ENCODE data around the gene KANK4. TPM values are rescaled to one million over a fixed set of nuclear protein-coding genes. Genes with fewer than 3 reads are reported as not detected.

The KANK4 gene
- total RNA-seq, 4 donors from 2014 or later: 0.17 to 9.4 (median 0.35) TPM

GRCh38 chr1:62311473-62311943 lies 7.7 kb downstream of the KANK4 start:
- no peak for TF ChIP-seq CTCF (IDR thresholded peaks at IDR 0.05; ENCODE audit: low read depth)

- no peak for TF ChIP-seq CTCF (IDR thresholded peaks at IDR 0.05; ENCODE audit: low read depth)
These were observed 9.3 kb downstream of the KANK4 start for GRCh38 chr1:62309906-62310305.

GRCh38 chr1:62308606-62309005 lies 10.6 kb downstream of the KANK4 start:
- TF ChIP-seq CTCF (IDR thresholded peaks at IDR 0.05; ENCODE audit: low read depth): no peak

GRCh38 chr1:62307895-62308492 lies 11.2 kb downstream of the KANK4 start:
- TF ChIP-seq CTCF (IDR thresholded peaks at IDR 0.05; ENCODE audit: low read depth): no peak

DNA sequence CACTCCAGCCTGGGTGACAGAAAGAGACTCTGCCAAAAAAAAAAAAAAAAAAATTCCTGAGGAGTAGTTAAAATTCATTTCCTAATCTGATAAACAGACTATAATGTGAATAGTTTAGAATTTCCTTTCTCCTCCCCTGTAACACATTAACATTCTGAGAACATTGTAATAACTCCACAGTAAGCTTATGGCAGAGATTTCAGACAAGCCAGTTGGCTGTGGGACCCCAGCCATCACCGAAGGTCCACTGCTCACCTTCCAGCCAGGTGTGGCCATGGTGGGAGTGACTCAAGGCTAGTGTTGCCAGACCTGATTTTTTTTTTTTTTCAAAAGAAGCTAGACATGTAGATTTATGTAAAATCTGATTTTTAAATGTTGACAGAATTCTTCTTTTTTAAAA lies 11.8 kb downstream of the KANK4 start:
- TF ChIP-seq CTCF (IDR thresholded peaks at IDR 0.05; ENCODE audit: low read depth): no peak

DNA sequence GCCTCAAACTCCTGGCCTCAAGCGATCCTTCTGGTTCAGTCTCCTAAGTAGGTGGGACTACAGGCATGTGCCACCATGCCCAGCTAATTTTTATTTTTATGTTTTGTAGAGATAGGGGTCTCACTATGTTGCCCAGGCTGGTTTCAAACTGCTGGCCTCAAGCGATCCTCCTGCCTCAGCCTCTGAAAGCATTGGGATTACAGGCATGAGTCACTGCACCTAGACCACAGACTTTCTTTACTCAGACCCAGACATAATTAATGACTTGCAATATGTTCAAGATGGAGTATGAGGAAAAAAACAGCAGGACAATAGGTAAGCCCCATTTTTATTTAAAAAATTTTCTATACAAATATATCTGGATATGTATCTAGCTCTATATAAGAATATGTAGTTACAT lies 13.2 kb downstream of the KANK4 start:
- no peak for TF ChIP-seq CTCF (IDR thresholded peaks at IDR 0.05; ENCODE audit: low read depth)

GRCh38 chr1:62304975-62305374 lies 14.3 kb downstream of the KANK4 start:
- no peak for TF ChIP-seq CTCF (IDR thresholded peaks at IDR 0.05; ENCODE audit: low read depth)
